ENCODE data around the gene PLA2G12B. TPM values are rescaled to one million over a fixed set of nuclear protein-coding genes. Genes with fewer than 3 reads are reported as not detected.

Gene PLA2G12B
- total and polyA plus RNA-seq, 12 donors, result 0.06 to 0.92 (median 0.52) TPM; not detected in 7

DNA sequence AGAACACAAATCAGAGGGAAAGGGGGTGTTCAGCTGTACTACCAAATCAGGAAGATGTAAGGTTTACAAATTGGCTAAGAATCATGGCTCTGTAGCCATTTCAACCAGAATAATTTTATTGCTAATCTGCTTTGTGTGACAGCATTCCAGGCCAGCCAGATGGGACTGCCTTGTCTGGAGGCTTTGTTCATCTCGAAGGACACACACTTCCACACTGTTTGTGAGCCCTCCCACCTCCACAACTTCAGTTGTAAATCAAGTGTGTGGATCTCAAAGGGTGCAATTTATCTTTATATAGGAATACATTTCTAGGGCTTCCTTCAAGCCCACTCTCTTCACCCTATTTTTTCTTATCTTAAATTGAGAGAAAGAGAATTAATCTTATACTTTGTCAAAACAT is 68.0 kb downstream of the PLA2G12B start:
- Histone ChIP-seq H3K4me3 (peak overlapping the region in 1 of 10 donors; percentile 34), H3K4me1 (peaks cover 0 to 24% (median 12%) of the 10 kb centered on the region in 9 donors), H3K9me3 (no peaks in the 10 kb centered on the region), H3K36me3 (peaks cover 0 to 42% (median 0%) of the 10 kb centered on the region in 9 donors), H3K27me3 (no peaks in the 10 kb centered on the region), H3K27ac (peak overlapping the region in 7 of 10 donors; percentile 48 to 80 (median 64))
- intact Hi-C loops (cut with DNase I), result no loop called here
- ATAC-seq (no peak), DNase-seq (no peak)
- TF ChIP-seq, protein P1, sequence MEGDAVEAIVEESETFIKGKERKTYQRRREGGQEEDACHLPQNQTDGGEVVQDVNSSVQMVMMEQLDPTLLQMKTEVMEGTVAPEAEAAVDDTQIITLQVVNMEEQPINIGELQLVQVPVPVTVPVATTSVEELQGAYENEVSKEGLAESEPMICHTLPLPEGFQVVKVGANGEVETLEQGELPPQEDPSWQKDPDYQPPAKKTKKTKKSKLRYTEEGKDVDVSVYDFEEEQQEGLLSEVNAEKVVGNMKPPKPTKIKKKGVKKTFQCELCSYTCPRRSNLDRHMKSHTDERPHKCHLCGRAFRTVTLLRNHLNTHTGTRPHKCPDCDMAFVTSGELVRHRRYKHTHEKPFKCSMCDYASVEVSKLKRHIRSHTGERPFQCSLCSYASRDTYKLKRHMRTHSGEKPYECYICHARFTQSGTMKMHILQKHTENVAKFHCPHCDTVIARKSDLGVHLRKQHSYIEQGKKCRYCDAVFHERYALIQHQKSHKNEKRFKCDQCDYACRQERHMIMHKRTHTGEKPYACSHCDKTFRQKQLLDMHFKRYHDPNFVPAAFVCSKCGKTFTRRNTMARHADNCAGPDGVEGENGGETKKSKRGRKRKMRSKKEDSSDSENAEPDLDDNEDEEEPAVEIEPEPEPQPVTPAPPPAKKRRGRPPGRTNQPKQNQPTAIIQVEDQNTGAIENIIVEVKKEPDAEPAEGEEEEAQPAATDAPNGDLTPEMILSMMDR (IDR thresholded peaks at IDR 0.05), result no peak
- WGBS, 2 donors, result 36 to 54% methylated on average over 1 of the region's 1 CpG

DNA sequence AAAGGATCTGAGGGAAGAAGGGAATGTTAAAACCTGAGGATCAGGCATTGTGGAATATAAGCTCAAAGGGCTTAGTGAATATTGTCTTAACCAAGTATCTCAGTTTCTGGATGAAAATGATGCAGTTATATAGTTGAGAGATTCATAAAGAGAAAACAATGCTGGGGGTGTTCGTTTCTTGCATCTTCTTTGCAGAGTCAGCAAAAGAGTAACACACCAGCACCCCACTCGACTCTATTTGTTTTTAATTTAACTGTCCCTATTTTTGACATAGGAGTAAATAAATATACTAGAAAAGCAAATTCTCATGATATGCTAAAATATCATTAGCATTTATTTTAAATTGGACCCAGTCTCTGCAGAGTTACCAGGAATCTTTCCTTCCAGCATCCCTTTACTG is 68.7 kb downstream of the PLA2G12B start:
- Histone ChIP-seq H3K36me3 (peaks cover 0 to 42% (median 0%) of the 10 kb centered on the region in 9 donors), H3K9me3 (no peaks in the 10 kb centered on the region), H3K27ac (peak overlapping the region in 3 of 10 donors; percentile 64 to 80 (median 72)), H3K4me1 (peaks cover 0 to 24% (median 12%) of the 10 kb centered on the region in 9 donors), H3K4me3 (no peak overlapping the region), H3K27me3 (no peaks in the 10 kb centered on the region)
- DNase-seq (no peak), ATAC-seq (no peak)
- TF ChIP-seq, protein P1 (IDR thresholded peaks at IDR 0.05), result no peak
- intact Hi-C loops (cut with DNase I), result no loop called here
- WGBS, 2 donors, result 91% methylated on average over 2 of the region's 2 CpGs

Other genes starting within 250 kb of the PLA2G12B start
- 1 to 10 TPM in 1 of 10 donors, under 1 TPM in 5, not detected in 4; 0.09 to 1.6 (median 0.34) TPM for gene OIT3, start 61.1 kb downstream of the PLA2G12B start, total RNA-seq
- gene OIT3, start 61.1 kb downstream of the PLA2G12B start, polyA plus RNA-seq, result under 1 TPM in 1 of 2 donors, not detected in 1; 0.06 TPM
- 10 to 100 TPM; 44.4 to 67.3 (median 51.5) TPM for gene P4HA1, start 142.1 kb upstream of the PLA2G12B start, total RNA-seq
- gene P4HA1, start 142.1 kb upstream of the PLA2G12B start, polyA plus RNA-seq, result 10 to 100 TPM; 17.3 to 20.8 TPM
- 1 to 10 TPM; 1.8 to 5.2 (median 4.0) TPM for gene NUDT13, start 155.6 kb upstream of the PLA2G12B start, total RNA-seq
- 10 to 100 TPM in 1 of 2 donors, 1 to 10 TPM in 1; 1.4 to 11.0 TPM for gene NUDT13, start 155.6 kb upstream of the PLA2G12B start, polyA plus RNA-seq
- gene ECD, start 213.2 kb upstream of the PLA2G12B start, total RNA-seq, result 10 to 100 TPM; 14.0 to 22.9 (median 19.0) TPM
- gene ECD, start 213.2 kb upstream of the PLA2G12B start, polyA plus RNA-seq, result 1 to 10 TPM; 5.8 to 7.0 TPM
- 10 to 100 TPM; 12.2 to 19.7 (median 16.7) TPM for gene FAM149B1, start 213.3 kb upstream of the PLA2G12B start, total RNA-seq
- 10 to 100 TPM in 1 of 2 donors, 1 to 10 TPM in 1; 8.0 to 27.0 TPM for gene FAM149B1, start 213.3 kb upstream of the PLA2G12B start, polyA plus RNA-seq